ENCODE measurements around the gene C1orf94.

The C1orf94 gene

GRCh38 chr1:34262023-34262853, 85.5 kb downstream of the C1orf94 start:
- DNase-seq (ENCODE audit: low read depth) = no peak

GRCh38 chr1:34262921-34263320, 86.2 kb downstream of the C1orf94 start:
- DNase-seq (ENCODE audit: low read depth) = no peak

GRCh38 chr1:34263406-34263805, 86.7 kb downstream of the C1orf94 start:
- no peak for DNase-seq (ENCODE audit: low read depth)

- DNase-seq (ENCODE audit: low read depth) = no peak
These were observed 88.7 kb downstream of the C1orf94 start for GRCh38 chr1:34265396-34265795.

GRCh38 chr1:34266127-34266951, 89.6 kb downstream of the C1orf94 start:
- no peak for DNase-seq (ENCODE audit: low read depth)

- no peak for DNase-seq (ENCODE audit: low read depth)
These were observed 90.6 kb downstream of the C1orf94 start for GRCh38 chr1:34267326-34267725.

- DNase-seq (ENCODE audit: low read depth) = no peak
These were observed 91.7 kb downstream of the C1orf94 start for GRCh38 chr1:34268311-34268954.
